ENCODE measurements around the gene DNAJC18.

DNAJC18 gene

DNA sequence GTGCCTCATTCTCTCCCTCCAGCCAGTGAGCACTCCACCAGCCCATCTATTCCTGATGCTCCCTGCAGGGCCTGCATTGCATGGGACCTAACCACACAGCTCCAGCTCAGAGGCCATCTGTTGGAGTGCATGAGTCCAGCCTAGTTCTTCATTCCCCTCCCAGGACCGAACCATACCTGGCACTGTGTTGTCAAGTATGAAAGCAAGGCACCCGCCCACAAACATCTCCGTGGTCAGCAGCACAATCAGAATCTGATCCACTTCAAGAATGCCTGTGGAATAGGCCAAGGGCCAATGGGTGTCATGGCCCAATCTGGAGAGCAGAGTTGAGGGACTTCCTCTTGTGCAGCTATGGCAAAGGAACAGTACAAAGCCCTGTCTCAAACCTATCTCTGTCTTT lies 62.1 kb downstream of the DNAJC18 start:
- DNase-seq (ENCODE audit: insufficient read length, low spot score) (no peak), FAIRE-seq (no peak)

- no peak for FAIRE-seq
- DNase-seq (ENCODE audit: insufficient read length, low spot score), result no peak
These were observed 63.0 kb downstream of the DNAJC18 start for GRCh38 chr5:139376364-139376763.

DNA sequence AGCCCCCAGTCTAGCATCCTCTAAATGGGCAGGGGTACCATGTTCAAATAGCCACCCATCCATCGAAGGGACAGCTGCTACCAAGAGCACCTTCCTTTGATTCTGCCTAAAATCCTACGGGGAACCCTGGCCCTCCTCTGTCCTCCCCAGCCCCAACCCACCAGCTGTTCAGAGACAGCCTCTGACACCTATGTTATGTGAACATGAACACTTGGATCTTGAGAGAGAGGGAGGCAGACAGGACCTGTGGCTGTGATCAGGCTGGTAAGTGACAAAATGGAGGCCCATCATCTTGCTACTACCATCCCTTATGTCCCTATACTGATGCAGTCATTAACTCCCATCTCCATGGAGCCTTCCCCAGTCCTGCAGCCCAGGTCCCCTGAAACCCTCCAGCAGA lies 64.4 kb downstream of the DNAJC18 start:
- no peak for DNase-seq (ENCODE audit: insufficient read length, low spot score)
- no peak for FAIRE-seq

- FAIRE-seq, result no peak
- no peak for DNase-seq (ENCODE audit: insufficient read length, low spot score)
These were observed 67.6 kb downstream of the DNAJC18 start for GRCh38 chr5:139371482-139372435.

DNA sequence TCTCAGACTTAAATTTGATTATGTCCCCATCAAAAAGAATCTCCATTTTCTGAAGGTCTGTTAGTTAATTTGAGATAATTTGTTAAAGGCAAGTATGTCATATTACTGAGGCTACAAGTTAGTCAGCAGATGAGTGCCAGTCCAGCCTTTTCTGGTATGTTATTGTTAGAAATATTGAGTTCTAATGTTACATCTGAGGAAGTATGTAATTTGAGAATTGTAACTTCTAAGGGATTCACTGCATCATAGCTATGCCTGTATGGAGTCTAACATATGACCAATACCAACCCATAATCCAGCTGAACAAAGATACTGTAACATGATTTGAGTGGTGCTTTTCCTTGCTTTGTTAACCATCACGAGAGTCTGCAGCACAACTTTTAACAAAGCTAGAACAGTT lies 70.1 kb downstream of the DNAJC18 start:
- FAIRE-seq, result no peak
- no peak for DNase-seq (ENCODE audit: insufficient read length, low spot score)

DNA sequence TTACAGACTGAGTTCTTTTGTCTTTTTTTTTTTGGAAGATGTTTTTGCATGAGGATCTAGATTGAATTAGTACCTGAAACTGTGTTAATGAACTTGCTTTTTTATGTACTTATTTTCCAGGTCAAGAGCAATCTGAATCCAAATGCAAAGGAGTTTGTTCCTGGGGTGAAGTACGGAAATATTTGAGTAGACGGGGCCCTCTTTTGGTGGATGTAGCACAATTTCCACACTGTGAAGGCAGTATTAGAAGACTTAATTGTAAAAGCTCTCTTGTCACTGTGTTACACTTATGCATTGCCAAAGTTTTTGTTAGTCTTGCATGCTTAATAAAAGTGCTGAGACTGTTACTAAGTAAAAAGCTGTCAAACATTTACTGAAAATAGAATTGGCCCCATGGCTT lies 70.7 kb downstream of the DNAJC18 start:
- FAIRE-seq (no peak), DNase-seq (ENCODE audit: insufficient read length, low spot score) (no peak)

DNA sequence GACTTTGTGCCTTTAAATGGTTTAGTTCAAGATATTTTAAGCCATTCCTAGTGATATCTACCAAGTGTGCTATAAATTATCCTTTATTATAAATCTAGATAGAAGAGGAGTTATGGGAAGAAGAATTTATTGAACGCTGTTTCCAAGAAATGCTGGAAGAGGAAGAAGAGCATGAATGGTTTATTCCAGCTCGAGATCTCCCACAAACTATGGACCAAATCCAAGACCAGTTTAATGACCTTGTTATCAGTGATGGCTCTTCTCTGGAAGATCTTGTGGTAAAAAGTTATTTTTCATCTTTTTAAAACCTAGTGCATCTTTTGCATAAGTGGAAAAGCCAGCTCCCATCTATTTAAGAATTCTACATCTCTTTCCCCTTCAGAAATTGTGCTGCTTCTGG lies 74.9 kb downstream of the DNAJC18 start:
- FAIRE-seq (no peak), DNase-seq (ENCODE audit: insufficient read length, low spot score) (no peak)

DNA sequence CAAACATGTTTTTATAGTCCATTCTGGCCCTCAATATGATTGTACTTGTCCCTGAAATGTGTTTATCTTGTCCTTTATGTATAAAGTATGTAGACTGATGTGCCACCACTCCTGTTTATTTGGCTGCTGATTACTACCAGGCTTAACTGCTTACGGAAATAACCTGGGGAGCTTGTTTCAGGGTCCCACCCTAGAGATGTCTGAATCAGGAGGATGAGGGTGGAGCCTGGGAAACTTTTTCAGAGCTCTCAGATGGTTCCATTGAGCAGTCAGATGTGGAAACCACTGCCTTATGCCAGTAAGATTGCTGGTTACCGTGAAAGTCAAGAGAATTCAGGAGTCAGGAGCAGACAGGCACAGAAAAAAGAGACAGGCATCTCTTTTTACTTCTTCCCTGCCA lies 75.4 kb downstream of the DNAJC18 start:
- no peak for DNase-seq (ENCODE audit: insufficient read length, low spot score)
- no peak for FAIRE-seq

- FAIRE-seq (no peak), DNase-seq (ENCODE audit: insufficient read length, low spot score) (no peak)
These were observed 77.4 kb downstream of the DNAJC18 start for GRCh38 chr5:139361835-139362429.

GRCh38 chr5:139360384-139360783 lies 78.9 kb downstream of the DNAJC18 start:
- DNase-seq (ENCODE audit: insufficient read length, low spot score) (no peak), FAIRE-seq (no peak)
